Esophagus squamous epithelium (tissue), 4 donors: Measurements from ENCODE around the gene ERF.

ENCODE experiments used
- POLR2A ChIP-seq, 4 donors: fragments of 450-650 bp; IDR thresholded peaks; one replicate each; pipeline ENCODE4 v1.6.1; 2017; ENCODE audit warnings: antibody characterized with exemption in 4 of 4, mild to moderate bottlenecking in 4 of 4, moderate library complexity in 3 of 4
- TF ChIP-seq, protein P1 (sequence below), 6 experiments: fragments of 450-650 bp in 4 of 6; fragments of 200-600 bp in 2 of 6; sonication (generic) in 2 of 6; IDR thresholded peaks; one replicate each; pipeline ENCODE4 v1.5.1; 2016 to 2019; ENCODE audit warnings: antibody characterized with exemption in 6 of 6, mild to moderate bottlenecking in 4 of 6, moderate library complexity in 4 of 6

DNA sequence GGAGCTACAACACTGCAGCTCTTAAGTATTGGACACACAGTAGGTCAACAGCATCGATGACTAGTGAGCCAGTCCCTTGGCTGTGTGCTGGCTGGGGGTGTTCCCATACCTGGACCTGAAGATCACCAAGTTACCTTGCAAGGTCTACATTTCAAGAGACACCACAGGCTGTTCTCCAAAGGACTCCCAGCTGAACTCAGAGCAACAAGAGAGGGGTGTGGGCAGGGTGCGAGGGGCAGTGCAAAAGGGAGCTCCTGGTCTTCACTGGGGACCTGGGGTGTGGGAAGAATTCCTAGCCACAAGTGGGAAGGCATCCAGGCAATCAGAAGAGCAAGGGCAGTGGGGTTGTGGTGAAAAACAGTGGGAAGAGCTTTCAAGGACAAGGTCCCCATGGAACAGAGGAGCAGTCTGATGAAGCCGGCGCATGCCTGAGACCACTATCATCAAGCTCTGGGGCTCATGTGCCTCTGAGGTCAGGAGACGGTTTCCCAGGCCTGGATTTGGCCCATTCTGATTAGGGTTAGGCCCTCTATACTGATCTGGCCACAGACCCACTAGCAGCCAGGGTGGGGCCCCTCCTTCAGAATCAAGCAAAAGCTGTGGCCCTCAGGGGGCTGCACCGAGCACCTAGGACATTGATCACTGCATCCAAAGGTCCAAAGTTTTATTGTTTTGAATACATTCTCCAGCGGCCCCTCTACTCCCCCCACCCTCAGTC lies 7.8 kb downstream of the ERF start:
- TF ChIP-seq, protein P1, sequence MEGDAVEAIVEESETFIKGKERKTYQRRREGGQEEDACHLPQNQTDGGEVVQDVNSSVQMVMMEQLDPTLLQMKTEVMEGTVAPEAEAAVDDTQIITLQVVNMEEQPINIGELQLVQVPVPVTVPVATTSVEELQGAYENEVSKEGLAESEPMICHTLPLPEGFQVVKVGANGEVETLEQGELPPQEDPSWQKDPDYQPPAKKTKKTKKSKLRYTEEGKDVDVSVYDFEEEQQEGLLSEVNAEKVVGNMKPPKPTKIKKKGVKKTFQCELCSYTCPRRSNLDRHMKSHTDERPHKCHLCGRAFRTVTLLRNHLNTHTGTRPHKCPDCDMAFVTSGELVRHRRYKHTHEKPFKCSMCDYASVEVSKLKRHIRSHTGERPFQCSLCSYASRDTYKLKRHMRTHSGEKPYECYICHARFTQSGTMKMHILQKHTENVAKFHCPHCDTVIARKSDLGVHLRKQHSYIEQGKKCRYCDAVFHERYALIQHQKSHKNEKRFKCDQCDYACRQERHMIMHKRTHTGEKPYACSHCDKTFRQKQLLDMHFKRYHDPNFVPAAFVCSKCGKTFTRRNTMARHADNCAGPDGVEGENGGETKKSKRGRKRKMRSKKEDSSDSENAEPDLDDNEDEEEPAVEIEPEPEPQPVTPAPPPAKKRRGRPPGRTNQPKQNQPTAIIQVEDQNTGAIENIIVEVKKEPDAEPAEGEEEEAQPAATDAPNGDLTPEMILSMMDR (IDR thresholded peaks at IDR 0.05), result no peak
- TF ChIP-seq POLR2A (IDR thresholded peaks at IDR 0.05), result no peak
